Measurements from ENCODE around the gene C2.
"Not testable (repeated sequence)": the region's sequence is repeated elsewhere in the genome, so short reads cannot be mapped to it uniquely, and the experiment has no call there.

The C2 gene

DNA sequence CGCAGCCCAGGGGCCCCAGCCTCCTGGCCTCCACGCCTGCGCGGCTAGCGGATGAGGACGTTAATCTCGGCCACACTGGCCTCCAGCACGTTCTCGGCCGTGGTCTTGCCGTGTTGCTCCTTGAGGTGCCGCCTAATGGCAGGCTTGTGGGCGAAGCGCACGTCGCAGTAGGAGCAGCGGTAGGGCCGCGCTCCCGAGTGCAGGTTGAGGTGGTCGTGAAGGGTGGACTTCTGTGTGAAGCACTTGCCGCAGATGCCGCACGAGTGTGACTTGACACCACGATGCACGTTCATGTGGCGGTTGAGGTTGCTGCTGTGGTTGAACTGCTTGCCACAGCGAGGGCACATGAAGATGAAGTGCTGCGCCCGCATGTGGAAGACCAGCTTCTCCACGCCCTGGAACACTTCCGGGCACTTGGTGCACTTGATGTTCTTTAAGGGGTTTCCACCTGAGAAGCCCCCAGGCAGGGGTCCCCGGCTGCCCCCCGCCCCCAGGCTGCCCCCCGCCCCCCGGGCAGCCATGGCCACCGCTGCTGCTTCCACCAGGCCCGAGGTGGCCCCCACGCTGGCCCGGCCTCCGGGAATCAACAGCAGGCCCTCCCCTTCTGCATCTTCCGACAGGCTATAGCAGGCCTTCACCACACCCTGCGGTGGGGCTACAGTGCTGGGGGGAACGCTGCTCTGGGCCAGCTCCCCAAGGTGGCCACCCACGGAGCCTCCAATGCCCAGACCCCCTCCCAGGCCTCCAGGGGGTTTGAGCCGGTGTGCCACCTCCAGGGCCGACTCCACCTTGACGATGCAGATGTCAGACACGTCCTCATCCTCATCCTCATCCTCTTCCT lies 27.4 kb upstream of the C2 start:
- DNase-seq: no peak

- no peak for DNase-seq
Measured at GRCh38 chr6:31900917-31901414, 26.6 kb upstream of the C2 start.

DNA sequence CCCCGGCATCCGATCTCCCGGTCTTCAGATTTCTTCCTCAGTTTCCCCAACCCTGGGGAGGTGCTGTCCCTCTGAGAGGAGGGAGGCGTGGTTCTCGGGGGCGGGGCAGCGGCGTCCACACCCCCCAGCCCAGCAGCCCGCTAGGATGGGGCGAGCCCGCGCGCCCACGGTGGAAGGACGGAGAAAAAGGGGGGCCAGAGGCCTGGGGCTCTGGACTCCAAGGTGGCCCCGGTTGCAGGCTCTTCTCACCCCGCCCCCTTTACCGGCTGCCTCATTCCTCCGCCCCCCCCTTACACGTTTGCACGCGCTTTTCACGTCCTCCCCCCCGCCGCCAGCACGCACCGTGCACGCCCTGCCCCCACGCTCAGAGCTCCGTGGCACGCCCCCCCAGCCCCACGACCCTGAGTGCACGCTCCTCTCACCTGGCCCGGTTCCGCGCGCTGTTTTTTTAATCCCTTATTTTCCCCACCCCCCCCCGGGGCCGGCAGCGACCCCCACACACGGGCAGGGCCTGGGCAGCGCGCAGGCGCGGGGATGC lies 26.0 kb upstream of the C2 start:
- DNase-seq: peak; percentile 53

DNA sequence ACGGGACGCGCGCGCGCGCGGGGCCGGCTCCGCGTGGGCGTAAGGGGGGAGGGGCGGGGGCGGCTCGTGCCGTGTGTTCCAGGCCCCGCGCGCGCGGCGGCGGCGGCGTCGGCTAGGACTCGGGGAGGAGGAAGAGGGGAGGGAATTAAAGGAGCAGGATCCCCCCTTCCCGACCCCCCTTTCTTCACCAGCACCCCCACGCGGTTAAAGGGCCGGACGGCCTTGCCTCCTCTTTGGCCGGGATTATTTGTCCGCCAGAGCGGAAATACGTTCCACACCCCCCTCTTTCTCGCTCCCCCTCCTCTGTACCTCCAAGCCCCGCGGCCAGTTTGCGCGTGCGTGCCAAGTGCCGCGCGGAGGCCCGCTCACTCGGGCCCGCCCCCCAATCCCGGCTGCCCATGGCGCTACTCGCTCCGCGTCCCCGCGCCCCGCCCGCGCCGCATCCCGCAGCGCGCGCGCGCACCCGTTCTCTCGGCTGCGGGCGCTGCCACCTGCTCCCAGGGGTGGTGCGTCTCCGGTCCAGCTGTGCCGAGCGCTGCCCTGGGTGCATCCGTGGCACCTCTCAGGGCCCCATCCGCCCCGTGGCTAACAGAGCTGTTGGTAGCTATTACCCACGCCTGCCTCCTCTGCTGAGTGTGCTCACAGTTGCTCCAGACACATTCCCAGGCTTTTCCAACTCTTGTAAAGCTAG lies 25.4 kb upstream of the C2 start, which contains the start of gene ZBTB12:
ZBTB12 (minus strand) TSS at position 134 of the 691 bp plus-strand sequence. CDS start 781 bp downstream, outside the sequence.
- peak; percentile 97 for DNase-seq

DNA sequence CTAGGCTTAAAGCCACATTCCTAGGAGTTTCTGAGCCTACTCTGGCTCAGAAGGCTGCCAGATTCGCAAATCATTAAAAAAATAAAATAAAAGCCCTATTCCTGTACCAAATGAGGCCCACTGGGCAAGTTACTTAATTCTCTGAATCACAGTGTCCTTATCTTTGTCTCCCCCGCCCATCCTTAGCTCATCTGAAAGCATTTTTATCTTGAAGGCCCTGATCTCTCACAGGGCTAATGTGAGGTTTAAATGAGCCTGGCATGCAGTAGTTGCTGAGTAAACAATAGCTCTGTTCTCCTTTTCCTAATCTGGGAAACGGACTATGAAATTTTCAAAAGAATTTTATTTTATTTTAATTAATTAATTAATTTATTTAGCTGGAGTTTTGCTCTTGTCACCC lies 23.6 kb upstream of the C2 start:
- DNase-seq: no peak

GRCh38 chr6:31905041-31905440 lies 22.5 kb upstream of the C2 start:
- DNase-seq: no peak

DNA sequence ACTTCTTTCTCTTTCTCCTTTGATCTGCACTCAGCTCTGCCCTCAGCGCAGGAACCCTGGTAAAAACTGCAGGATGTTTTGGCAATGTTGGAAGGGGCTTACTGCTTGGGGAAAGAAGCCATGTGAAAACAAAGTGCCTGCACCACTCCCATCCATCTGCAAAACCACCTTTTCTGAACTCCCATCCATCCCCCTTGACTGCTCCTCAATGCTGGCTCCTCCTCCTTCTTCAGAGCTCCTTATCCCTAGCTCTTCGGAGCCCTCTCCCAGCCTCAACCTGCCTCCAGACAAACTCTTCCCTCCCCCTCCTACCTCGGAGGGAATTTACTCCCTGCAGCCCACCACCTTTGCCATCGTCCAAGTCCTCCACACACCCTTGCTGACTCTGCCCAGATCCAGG lies 21.4 kb upstream of the C2 start:
- no peak for DNase-seq

DNA sequence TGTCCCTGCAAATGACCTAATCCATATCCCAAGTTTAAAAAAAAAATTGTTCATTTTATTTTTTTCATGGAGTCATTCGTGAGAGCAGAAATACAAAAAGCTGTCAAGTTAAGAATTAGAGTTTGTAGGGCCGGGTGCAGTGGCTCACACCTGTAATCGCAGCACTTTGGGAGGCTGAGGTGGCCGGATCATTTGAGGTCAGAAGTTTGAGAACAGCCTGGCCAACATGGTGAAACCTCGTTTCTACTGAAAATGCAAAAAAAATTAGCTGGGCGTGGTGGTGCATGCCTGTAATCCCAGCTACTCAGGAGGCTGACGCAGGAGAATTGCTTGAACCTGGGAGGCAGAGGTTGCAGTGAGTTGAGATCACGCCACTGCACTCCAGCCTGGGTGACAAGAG lies 20.8 kb upstream of the C2 start:
- DNase-seq: not testable (repeated sequence)

- peak; percentile 62 for DNase-seq
Measured at GRCh38 chr6:31907158-31907813, 20.2 kb upstream of the C2 start.

- not testable (repeated sequence) for DNase-seq
Measured at GRCh38 chr6:31908255-31908654, 19.3 kb upstream of the C2 start.

- DNase-seq: no peak
Measured at GRCh38 chr6:31908791-31909190, 18.7 kb upstream of the C2 start.

DNA sequence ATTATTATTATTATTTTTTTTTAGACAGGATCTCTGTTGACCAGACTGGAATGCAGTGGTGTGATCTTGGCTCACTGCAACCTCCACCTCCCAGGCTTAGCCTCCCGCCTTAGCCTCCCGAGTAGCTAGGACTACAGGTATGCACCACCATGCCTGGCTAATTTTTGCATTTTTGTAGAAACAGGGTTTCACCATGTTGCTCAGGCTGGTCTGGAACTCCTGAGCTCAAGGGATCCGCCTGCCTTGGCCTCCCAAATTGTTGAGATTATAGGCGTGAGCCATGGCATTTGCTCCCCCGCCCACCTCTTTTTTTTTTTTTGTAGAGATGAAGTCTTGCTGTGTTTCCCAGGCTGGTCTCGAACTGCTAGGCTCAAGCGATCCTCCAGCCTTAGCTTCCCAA lies 18.2 kb upstream of the C2 start:
- DNase-seq: not testable (repeated sequence)

- no peak for DNase-seq
Measured at GRCh38 chr6:31911826-31912585, 15.5 kb upstream of the C2 start.

DNA sequence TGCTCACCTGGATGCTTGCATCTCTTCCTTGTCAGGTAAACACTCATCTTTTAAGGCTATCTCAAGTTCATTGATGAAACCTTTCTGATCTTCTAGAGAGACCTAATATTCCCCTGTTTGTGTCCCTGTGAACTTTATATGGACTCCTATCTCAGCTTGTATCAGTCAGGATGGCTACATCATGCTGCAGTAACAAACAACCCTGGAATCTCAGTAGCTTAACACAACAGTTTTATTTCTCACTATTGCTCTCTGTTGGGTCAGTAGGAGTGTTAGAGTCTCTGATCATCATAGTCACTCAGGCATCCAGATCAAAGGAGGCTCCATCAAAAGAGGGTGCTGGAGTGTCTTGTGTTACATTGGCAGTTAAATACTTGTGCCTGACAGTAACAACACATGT lies 12.2 kb upstream of the C2 start:
- no peak for DNase-seq

GRCh38 chr6:31915756-31916155 lies 11.8 kb upstream of the C2 start:
- no peak for DNase-seq

DNA sequence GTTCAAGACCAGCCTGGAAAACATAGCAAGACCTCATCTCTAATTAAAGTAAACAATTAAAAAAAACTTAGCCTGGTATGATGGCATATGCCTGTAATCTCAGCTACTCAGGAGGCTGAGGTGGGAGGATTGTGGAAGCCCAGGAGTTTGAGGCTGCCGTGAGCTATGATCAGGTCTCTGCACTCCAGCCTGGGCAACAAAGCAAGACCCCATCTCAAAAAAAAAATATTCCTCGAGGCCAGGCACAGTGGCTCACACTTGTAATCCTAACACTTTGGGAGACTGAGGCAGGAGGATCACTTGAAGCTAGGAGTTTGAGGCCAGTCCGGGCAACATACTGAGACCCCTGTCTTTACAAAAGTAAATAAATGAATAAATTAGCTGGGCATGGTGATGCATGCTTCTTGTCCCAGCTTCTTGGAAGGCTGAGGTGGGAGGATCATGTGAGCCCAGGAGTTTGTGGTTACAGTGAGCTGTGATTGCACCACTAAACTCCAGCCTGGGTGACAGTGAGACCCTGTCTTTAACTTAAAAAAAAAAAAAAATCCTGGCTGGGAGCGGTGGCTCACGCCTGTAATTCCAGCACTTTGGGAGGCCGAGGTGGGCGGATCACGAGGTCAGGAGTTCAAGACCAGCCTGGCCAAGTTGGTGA lies 9.3 kb upstream of the C2 start:
- DNase-seq: no peak

- DNase-seq: no peak
Measured at GRCh38 chr6:31919624-31920303, 7.8 kb upstream of the C2 start.

DNA sequence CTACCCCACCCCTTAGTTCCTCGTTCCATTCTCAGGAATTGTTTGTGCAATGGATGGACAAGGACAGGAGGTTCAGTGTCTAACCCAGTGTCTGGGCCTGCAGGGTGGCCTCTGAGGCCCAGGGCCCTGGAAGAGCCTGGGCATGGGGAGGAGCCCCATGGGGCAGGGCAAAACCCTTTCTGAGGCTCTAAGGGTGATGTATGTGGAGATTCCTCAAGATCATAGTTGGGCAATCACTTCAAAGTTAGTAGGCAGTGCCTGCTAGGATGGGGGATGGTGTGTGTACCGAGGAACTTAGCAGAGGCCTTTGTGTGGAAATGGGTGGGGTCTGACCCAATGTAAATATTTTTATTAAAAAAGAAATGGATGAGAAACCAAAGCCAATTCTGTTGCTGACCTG lies 6.7 kb upstream of the C2 start:
- no peak for DNase-seq

- DNase-seq: peak; percentile 30
Measured at GRCh38 chr6:31922942-31923341, 4.6 kb upstream of the C2 start.

DNA sequence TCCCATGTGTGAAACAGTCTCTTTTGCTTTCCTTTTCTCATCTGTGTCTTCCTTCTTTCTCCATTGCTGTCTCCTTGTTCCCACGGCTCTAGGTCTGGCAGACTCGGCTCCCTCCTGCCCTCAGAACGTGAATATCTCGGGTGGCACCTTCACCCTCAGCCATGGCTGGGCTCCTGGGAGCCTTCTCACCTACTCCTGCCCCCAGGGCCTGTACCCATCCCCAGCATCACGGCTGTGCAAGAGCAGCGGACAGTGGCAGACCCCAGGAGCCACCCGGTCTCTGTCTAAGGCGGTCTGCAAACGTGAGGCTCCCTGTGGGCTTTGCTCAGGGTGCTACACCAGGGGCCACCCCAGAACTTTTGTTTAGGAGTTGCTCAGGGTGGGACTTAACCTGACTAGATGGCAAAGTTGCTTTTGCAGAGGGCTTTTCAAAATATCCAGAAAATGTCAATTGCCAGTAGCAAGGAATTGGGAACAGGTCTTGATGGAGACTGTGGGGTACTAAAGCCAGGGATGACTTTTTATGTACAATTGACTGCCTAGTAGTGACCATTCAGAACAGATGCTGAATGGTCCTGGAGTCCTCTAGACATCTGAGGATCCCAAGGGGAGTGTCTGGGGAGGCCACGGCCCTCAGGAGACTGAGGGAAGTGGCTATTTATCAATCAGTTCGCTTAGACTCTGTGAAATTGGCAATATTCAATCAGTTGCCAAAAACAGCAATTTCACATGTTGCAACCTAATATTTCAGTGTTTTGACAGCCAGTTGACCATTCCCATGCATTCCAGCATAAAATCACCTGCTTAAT lies 550 bp downstream of the C2 start:
- no peak for DNase-seq

- no peak for DNase-seq
Measured at GRCh38 chr6:31928672-31928939, 1.1 kb downstream of the C2 start.

Data from NCI-H2171 treated with DMSO at 0.1 percent for 48 hours (cell line).